ENCODE data around the gene NPTX1. TPM values are rescaled to one million over a fixed set of nuclear protein-coding genes. Genes with fewer than 3 reads are reported as not detected.

Gene NPTX1
- total and polyA plus RNA-seq, 3 experiments from 2014 or later = 0.93 to 1.2 TPM; not detected in 1

DNA sequence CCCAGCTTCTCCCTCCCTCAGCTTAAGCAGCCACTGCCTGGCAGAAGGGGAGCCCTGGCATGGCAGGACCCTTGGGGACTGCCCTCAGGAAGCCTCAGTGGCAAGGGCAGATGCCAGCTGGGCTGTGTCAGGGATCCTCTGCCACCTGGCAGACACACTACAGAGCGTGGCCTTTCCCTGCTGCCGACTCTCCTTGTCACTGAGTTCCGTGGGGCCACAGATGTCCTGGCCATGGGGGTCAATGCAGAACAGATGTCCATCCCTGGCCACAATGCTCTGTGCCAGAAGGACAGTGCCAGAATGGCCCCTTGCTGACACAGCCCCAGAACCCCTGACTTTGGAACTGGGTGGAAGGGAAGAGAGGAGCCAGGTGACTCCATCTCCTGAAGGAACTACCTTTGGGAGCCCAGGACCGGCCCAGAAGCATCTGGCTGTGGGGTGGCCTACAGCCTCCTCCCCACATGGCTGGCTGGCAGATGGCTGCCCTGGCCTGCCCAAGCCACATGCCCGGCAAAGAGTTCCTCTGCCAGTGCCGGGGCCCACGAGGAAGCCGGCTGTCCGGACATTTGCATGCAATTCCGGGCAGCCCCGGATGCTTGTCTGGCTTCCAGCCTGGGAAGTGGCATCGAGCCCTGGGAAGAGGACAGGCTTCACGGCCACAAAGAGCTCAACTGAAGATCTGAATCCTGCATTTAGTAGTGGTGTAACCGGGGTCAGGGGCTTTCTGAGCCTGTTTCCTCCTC is 24.1 kb downstream of the NPTX1 start:
- POLR2A ChIA-PET = no interaction called here
- no peak overlapping the region for H3K27ac ChIP-seq (ENCODE audit: low read depth, low read length)
- H3K4me3 ChIP-seq (ENCODE audit: low read length) = no peak overlapping the region
- Mint-ChIP-seq H3K27ac (peak overlapping the region in 1 of 8 donors; percentile 99), H3K9me3 (no peaks in the 10 kb centered on the region), H3K27me3 (peaks cover 3 to 10% of the 10 kb centered on the region in 2 donors), H3K4me3 (peak overlapping the region in 2 of 7 donors; percentile 36 to 94), H3K36me3 (no peaks in the 10 kb centered on the region), H3K4me1 (peaks cover 14 to 17% (median 15%) of the 10 kb centered on the region in 3 donors)
- DNase-seq = no peak
- peaks cover 17% of the 10 kb centered on the region for H3K4me1 ChIP-seq (ENCODE audit: insufficient read depth, low read length)
- H3K9me3 ChIP-seq (ENCODE audit: low read length) = no peaks in the 10 kb centered on the region
- H3K36me3 ChIP-seq (ENCODE audit: insufficient read depth, low read length) = no peaks in the 10 kb centered on the region
- H3K27me3 ChIP-seq (ENCODE audit: insufficient read depth, low read length, poor library complexity, severe bottlenecking) = no peaks in the 10 kb centered on the region
- CTCF ChIA-PET = no interaction called here

DNA sequence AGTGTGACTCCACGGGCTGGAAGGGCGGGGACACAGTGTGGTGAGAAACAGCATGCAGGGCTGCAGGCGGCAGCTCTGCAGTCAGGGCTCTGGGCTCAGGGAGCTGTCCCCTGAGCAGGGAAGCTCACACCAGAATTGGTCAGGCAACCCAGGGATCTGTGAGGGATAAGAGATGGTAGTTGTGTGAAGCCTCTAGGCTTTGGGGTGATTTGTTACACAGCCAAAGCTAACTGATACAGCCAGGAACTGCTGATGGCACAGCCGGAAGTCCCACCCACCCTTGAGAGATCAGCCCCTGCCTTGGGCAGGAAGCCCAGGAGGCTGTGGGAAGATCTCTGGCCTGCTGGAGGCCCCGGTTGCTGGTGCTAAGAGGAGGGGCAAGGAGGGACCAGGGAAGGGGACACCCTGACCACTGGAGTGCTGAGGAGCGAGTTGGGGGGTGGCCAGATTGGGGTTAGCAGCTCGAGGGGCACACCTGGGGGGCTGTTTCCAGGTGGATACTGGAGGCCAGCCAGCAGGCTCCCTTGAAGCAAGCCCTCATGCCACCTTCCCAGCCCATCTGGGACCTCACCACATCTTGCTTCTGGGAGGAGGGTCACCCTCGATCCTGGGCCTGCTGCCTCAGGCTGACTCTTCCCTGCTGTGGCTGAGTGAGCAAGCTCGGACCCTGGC is 25.2 kb downstream of the NPTX1 start:
- H3K4me3 Mint-ChIP-seq = peak overlapping the region in 2 of 7 donors; percentile 41 to 45
- H3K4me1 ChIP-seq (ENCODE audit: insufficient read depth, low read length) = peaks cover 17% of the 10 kb centered on the region
- no peaks in the 10 kb centered on the region for H3K27me3 ChIP-seq (ENCODE audit: insufficient read depth, low read length, poor library complexity, severe bottlenecking)
- H3K27ac Mint-ChIP-seq = peak overlapping the region in 1 of 8 donors; percentile 76
- ChIA-PET CTCF (no interaction called here), POLR2A (no interaction called here)
- no peaks in the 10 kb centered on the region for H3K9me3 Mint-ChIP-seq
- H3K27me3 Mint-ChIP-seq = peaks cover 3 to 6% of the 10 kb centered on the region in 2 donors
- peaks cover 14 to 17% (median 15%) of the 10 kb centered on the region in 3 donors for H3K4me1 Mint-ChIP-seq
- H3K36me3 Mint-ChIP-seq = no peaks in the 10 kb centered on the region
- no peaks in the 10 kb centered on the region for H3K36me3 ChIP-seq (ENCODE audit: insufficient read depth, low read length)
- H3K9me3 ChIP-seq (ENCODE audit: low read length) = no peaks in the 10 kb centered on the region
- H3K27ac ChIP-seq (ENCODE audit: low read depth, low read length) = no peak overlapping the region
- no peak overlapping the region for H3K4me3 ChIP-seq (ENCODE audit: low read length)
- DNase-seq = no peak

DNA sequence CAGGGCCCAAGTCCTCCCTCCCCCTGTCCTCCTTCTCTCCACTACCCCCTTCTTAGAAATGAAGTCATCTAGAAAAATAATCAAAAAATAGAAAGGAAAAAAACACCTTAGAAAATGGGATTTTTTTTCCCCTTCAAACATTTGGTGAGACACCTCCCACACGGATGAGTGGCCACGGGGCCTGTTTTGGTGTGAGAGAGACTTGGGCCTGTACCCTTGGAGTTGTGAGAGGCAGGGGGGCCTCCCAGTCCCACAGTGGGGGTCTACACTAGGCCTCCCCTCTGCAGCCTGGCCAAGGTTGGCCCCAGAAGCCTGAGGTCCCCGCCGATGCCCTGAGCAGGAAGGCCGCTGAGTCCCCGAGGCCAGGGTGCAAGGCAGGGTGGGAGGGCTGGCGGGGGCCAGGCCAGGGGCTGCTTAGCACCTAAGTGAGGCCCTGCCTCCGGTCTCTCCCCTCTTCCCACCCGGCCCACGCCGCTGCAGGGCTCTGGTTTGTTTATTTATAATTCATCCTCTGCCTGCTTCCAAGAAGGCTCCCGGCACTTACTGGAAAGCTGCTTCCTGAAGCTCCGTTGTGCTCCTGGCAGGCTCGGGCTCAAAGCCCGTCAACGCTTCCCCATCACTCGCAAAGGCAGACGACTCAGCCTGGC is 26.4 kb downstream of the NPTX1 start:
- H3K9me3 Mint-ChIP-seq = no peaks in the 10 kb centered on the region
- H3K27me3 Mint-ChIP-seq = peaks cover 3 to 6% of the 10 kb centered on the region in 2 donors
- Histone ChIP-seq H3K27me3 (ENCODE audit: insufficient read depth, low read length, poor library complexity, severe bottlenecking) (no peaks in the 10 kb centered on the region), H3K36me3 (ENCODE audit: insufficient read depth, low read length) (no peaks in the 10 kb centered on the region), H3K9me3 (ENCODE audit: low read length) (no peaks in the 10 kb centered on the region), H3K4me1 (ENCODE audit: insufficient read depth, low read length) (peaks cover 10% of the 10 kb centered on the region), H3K4me3 (ENCODE audit: low read length) (no peak overlapping the region), H3K27ac (ENCODE audit: low read depth, low read length) (no peak overlapping the region)
- H3K27ac Mint-ChIP-seq = no peak overlapping the region
- ChIA-PET CTCF (no interaction called here), POLR2A (no interaction called here)
- peaks cover 8 to 9% (median 9%) of the 10 kb centered on the region in 3 donors for H3K4me1 Mint-ChIP-seq
- H3K36me3 Mint-ChIP-seq = no peaks in the 10 kb centered on the region
- DNase-seq = no peak
- no peak overlapping the region for H3K4me3 Mint-ChIP-seq

DNA sequence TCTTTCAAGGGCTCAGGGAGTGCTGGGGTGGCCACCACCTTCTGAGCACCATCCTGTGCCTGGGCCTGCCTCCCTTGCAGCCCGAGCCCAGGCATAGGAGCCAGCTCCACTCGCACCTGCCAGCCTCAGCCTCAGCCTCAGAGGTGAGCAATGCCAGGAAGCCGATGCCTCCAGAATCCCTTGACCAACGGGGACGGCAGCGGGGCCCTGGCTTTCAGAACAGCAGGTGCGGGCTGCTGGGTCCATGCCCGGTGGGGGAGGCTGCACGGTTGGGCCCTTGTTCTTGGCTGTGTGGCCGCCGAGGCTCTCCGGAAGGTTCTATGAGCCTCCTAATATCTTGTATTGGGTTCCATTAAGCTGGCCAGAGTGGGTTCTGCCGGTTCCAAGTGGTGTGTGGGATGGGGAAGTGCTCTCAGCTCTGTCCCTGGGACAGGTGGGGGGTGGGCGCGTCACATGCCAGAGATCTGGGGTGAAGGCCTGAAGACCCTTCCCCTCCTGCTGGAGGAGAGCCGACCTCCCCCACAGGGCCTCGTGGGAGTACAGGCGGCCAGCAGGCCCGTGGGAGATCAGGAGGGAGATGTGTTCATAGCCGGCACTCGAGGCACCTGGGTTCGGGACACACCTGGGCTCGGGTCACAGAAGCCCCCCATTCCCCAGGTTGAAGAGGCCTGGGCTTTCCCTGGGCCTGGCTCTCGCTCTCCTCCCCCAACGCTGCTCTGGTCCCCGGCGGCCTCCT is 27.0 kb downstream of the NPTX1 start:
- H3K27me3 ChIP-seq (ENCODE audit: insufficient read depth, low read length, poor library complexity, severe bottlenecking) = no peaks in the 10 kb centered on the region
- Mint-ChIP-seq H3K27ac (no peak overlapping the region), H3K4me3 (no peak overlapping the region), H3K36me3 (no peaks in the 10 kb centered on the region), H3K4me1 (peaks cover 7 to 9% (median 8%) of the 10 kb centered on the region in 3 donors), H3K9me3 (no peaks in the 10 kb centered on the region), H3K27me3 (peaks cover 3 to 6% of the 10 kb centered on the region in 2 donors)
- H3K4me3 ChIP-seq (ENCODE audit: low read length) = no peak overlapping the region
- ChIA-PET CTCF (no interaction called here), POLR2A (no interaction called here)
- H3K27ac ChIP-seq (ENCODE audit: low read depth, low read length) = no peak overlapping the region
- H3K4me1 ChIP-seq (ENCODE audit: insufficient read depth, low read length) = peaks cover 10% of the 10 kb centered on the region
- H3K36me3 ChIP-seq (ENCODE audit: insufficient read depth, low read length) = no peaks in the 10 kb centered on the region
- no peaks in the 10 kb centered on the region for H3K9me3 ChIP-seq (ENCODE audit: low read length)
- DNase-seq = no peak

DNA sequence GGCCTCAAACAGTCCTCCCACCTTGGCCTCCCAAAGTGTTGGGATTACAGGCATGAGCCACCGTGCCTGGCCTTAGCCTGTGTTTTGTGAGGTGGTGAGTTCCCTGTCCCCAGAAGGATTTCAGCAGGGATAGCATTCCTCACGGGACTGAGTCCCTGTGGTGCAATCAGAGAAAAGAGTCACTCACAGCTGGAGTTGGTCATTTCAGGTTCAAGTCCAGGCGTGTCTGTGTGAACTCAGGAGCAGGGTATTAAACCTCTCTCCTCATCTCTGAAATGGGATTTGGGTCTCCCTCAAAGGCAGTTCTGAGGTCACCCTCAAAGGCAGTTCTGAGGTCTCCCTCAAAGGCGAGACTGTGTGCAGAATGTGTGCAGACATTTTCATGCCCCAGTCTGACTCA is 28.6 kb downstream of the NPTX1 start:
- DNase-seq = no peak
- no peak overlapping the region for H3K4me3 ChIP-seq (ENCODE audit: low read length)
- Mint-ChIP-seq H3K27me3 (peaks cover 4 to 14% of the 10 kb centered on the region in 2 donors), H3K4me1 (peaks cover 0 to under 1% (median 0%) of the 10 kb centered on the region in 3 donors), H3K4me3 (no peak overlapping the region), H3K27ac (no peak overlapping the region), H3K9me3 (no peaks in the 10 kb centered on the region), H3K36me3 (peaks cover 0 to under 1% (median 0%) of the 10 kb centered on the region in 3 donors)
- no peaks in the 10 kb centered on the region for H3K9me3 ChIP-seq (ENCODE audit: low read length)
- no peaks in the 10 kb centered on the region for H3K27me3 ChIP-seq (ENCODE audit: insufficient read depth, low read length, poor library complexity, severe bottlenecking)
- no peaks in the 10 kb centered on the region for H3K4me1 ChIP-seq (ENCODE audit: insufficient read depth, low read length)
- CTCF ChIA-PET = no interaction called here
- no peak overlapping the region for H3K27ac ChIP-seq (ENCODE audit: low read depth, low read length)
- POLR2A ChIA-PET = no interaction called here
- H3K36me3 ChIP-seq (ENCODE audit: insufficient read depth, low read length) = no peaks in the 10 kb centered on the region

DNA sequence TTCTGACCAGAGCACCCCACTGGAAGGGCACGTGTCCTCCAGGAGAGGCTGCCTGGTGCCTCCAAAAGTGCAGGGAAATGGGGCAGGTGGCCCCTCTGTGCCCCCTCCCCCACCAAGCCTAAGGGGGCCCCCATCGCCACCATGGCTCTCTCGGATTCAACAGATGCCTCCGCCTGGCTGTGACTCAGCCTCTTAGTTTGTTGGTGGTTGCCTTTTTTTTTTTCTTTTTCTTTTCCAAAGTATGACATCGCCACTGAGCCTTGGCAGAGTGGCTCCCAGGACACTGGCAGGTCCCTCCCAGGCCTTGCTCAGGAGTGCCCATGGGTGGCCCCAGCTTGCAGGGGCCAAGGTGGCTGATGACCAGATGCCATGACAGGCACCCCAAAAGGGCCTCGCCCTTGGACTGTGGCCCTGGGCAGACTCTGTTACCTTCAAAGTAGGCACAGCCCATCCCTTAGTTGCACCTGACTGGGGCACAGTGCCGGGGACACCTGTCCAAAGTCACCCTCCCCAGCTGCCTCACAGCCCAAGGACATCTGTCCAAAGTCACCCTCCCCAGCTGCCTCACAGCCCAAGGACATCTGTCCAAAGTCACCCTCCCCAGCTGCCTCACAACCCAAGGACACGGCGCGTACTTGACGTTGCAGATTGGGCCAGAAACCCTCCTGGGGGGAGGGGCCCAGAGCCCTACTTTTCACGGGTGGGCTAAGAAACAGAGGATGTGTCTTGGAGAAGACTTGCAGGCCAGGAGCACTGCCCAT is 29.6 kb downstream of the NPTX1 start:
- Histone ChIP-seq H3K36me3 (ENCODE audit: insufficient read depth, low read length) (no peaks in the 10 kb centered on the region), H3K27me3 (ENCODE audit: insufficient read depth, low read length, poor library complexity, severe bottlenecking) (no peaks in the 10 kb centered on the region), H3K4me1 (ENCODE audit: insufficient read depth, low read length) (no peaks in the 10 kb centered on the region), H3K27ac (ENCODE audit: low read depth, low read length) (no peak overlapping the region), H3K9me3 (ENCODE audit: low read length) (no peaks in the 10 kb centered on the region), H3K4me3 (ENCODE audit: low read length) (no peak overlapping the region)
- DNase-seq = no peak
- peaks cover 0 to 2% (median 0%) of the 10 kb centered on the region in 3 donors for H3K4me1 Mint-ChIP-seq
- H3K27ac Mint-ChIP-seq = no peak overlapping the region
- H3K36me3 Mint-ChIP-seq = peaks cover 0 to 4% (median 0%) of the 10 kb centered on the region in 3 donors
- ChIA-PET POLR2A (no interaction called here), CTCF (interaction anchor here (0.8 kb wide), 1 partner anchor 20 kb away, joined by 3 read pairs; no protein-coding TSS in a partner anchor)
- peaks cover 9 to 24% of the 10 kb centered on the region in 2 donors for H3K27me3 Mint-ChIP-seq
- H3K9me3 Mint-ChIP-seq = no peaks in the 10 kb centered on the region
- H3K4me3 Mint-ChIP-seq = no peak overlapping the region

DNA sequence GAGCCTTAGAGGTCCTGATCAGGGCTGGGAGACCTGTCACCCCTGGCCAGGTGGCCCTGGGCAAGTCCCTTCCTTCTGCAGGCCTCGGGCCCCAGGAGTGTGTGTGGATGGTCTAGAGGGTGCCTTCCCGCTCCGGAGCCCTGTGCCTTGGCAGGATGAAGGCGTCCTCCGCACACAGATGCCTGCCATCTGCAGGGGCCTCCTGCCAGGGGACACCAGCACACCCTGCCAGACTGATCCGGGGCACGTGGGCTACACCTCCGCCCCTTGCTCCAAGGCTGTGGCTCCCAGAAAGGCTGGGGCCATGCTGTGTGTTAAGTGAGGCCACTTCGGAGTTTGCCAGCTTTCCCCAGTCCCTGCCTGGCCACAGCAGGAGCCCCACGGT is 30.7 kb downstream of the NPTX1 start:
- no peak for DNase-seq
- H3K4me3 Mint-ChIP-seq = no peak overlapping the region
- H3K36me3 Mint-ChIP-seq = peaks cover 0 to 5% (median 0%) of the 10 kb centered on the region in 3 donors
- H3K4me3 ChIP-seq (ENCODE audit: low read length) = no peak overlapping the region
- ChIA-PET CTCF (interaction anchor here (0.8 kb wide), 1 partner anchor 19 kb away, joined by 3 read pairs; no protein-coding TSS in a partner anchor), POLR2A (no interaction called here)
- no peaks in the 10 kb centered on the region for H3K27me3 ChIP-seq (ENCODE audit: insufficient read depth, low read length, poor library complexity, severe bottlenecking)
- no peaks in the 10 kb centered on the region for H3K9me3 Mint-ChIP-seq
- H3K9me3 ChIP-seq (ENCODE audit: low read length) = no peaks in the 10 kb centered on the region
- H3K4me1 Mint-ChIP-seq = peaks cover 0 to 3% (median 0%) of the 10 kb centered on the region in 3 donors
- H3K27ac ChIP-seq (ENCODE audit: low read depth, low read length) = no peak overlapping the region
- no peaks in the 10 kb centered on the region for H3K36me3 ChIP-seq (ENCODE audit: insufficient read depth, low read length)
- H3K27ac Mint-ChIP-seq = no peak overlapping the region
- H3K27me3 Mint-ChIP-seq = peaks cover 10 to 33% of the 10 kb centered on the region in 2 donors
- no peaks in the 10 kb centered on the region for H3K4me1 ChIP-seq (ENCODE audit: insufficient read depth, low read length)
